HepG2 (cell line): ENCODE data around the gene DHRS12. TPM values are rescaled to one million over a fixed set of nuclear protein-coding genes. Genes with fewer than 3 reads are reported as not detected.

Experiments used
- ATAC-seq: fragments of 200-7000 bp; cut with Tn5 transposase; 3 replicates; pipeline ENCODE4 v1.9.1; 2020; ENCODE audit warnings: mild to moderate bottlenecking, moderate library complexity
- BruUV-seq: library from RNA; stranded (reverse); fragments of 400-500 nt; replicated peaks from 2 replicates; lab custom pipeline; 2021; lab: Mats Ljungman, UMichigan
- CTCF ChIA-PET: fragments of 300-600 bp; formaldehyde crosslinking; extraction: SDS; loops from one replicate; lab custom pipeline; 2021; ENCODE audit warnings: low total read pairs, inconsistent platforms, low intra/inter-chr PET ratio; lab: Yijun Ruan, JAX
- POLR2A ChIA-PET: fragments of 350-600 bp; sonication (Branson Sonifier 250); formaldehyde crosslinking; loops from one replicate; lab custom pipeline; 2020; ENCODE audit warnings: antibody characterized with exemption, inconsistent platforms; lab: Yijun Ruan, JAX
- DNase-seq: peaks from one replicate; pipeline ENCODE4 v3.0.0-alpha.2; 2015; ENCODE audit warnings: low spot score
- FAIRE-seq: peaks from 3 replicates; lab custom pipeline; 2011; peaks lifted over from hg19 to GRCh38; lab: Jason Lieb, UNC
- H2AFZ ChIP-seq: one replicate; pipeline ENCODE4 v1.6.1; 2011; ENCODE audit warnings: low read length, inconsistent platforms
- H3K27ac ChIP-seq: fragments of 300-600 bp; 3 replicates; pipeline ENCODE4 v1.8.0; 2011; ENCODE audit warnings: mixed run types, mild to moderate bottlenecking, mixed read lengths, low read length, inconsistent platforms; ENCODE audit not compliant: insufficient read depth; ENCODE audit errors: extremely low read length
- H3K27me3 ChIP-seq, 2 experiments: fragments of 200-600 bp in 1 of 2; 2 replicates in 1 of 2; 3 replicates in 1 of 2; pipeline versions ENCODE4 v1.6.0 to v1.8.0; 2011; ENCODE audit warnings: low read length in 2 of 2, mild to moderate bottlenecking in 2 of 2, moderate library complexity in 2 of 2, inconsistent platforms in 1 of 2; ENCODE audit not compliant: insufficient read depth in 2 of 2, control insufficient read depth in 1 of 2
- H3K36me3 ChIP-seq, 2 experiments: fragments of 200-600 bp in 1 of 2; replicated peaks in 1 of 2; 2 replicates in 1 of 2; 3 replicates in 1 of 2; pipeline versions ENCODE4 v1.5.1 to v1.8.0; 2011; ENCODE audit warnings: low read length in 2 of 2, inconsistent platforms in 1 of 2; ENCODE audit not compliant: insufficient read depth in 2 of 2, control insufficient read depth in 1 of 2
- H3K4me1 ChIP-seq: 2 replicates; pipeline ENCODE4 v1.5.1; 2012; ENCODE audit warnings: low read length, inconsistent platforms; ENCODE audit not compliant: insufficient read depth
- H3K4me2 ChIP-seq: 2 replicates; pipeline ENCODE4 v1.6.0; 2011; ENCODE audit warnings: low read depth, low read length, inconsistent platforms
- H3K4me3 ChIP-seq, 3 experiments: fragments of 200-600 bp in 1 of 3; sonication (generic), shearing (Covaris generic) in 1 of 3; replicated peaks in 1 of 3; 2 replicates each; pipeline ENCODE4 v1.5.1; 2011 to 2016; ENCODE audit warnings: low read length in 3 of 3, inconsistent platforms in 2 of 3, low read depth in 2 of 3, mild to moderate bottlenecking in 2 of 3, control low read depth in 1 of 3, mixed read lengths in 1 of 3; ENCODE audit not compliant: insufficient read depth in 1 of 3
- H3K79me2 ChIP-seq: one replicate; pipeline ENCODE4 v1.6.1; 2011; ENCODE audit warnings: low read length, inconsistent platforms; ENCODE audit not compliant: insufficient read depth
- H3K9ac ChIP-seq: 2 replicates; pipeline ENCODE4 v1.6.0; 2011; ENCODE audit warnings: mild to moderate bottlenecking, low read depth, low read length, inconsistent platforms; ENCODE audit not compliant: insufficient read depth
- H3K9me3 ChIP-seq: 2 replicates; pipeline ENCODE4 v1.5.1; 2012; ENCODE audit warnings: mild to moderate bottlenecking, low read length
- H4K20me1 ChIP-seq: 2 replicates; pipeline ENCODE4 v1.6.0; 2011; ENCODE audit warnings: inconsistent platforms, mild to moderate bottlenecking, low read length, moderate library complexity; ENCODE audit not compliant: insufficient read depth
- BRCA1 ChIP-seq: sonication (generic); formaldehyde crosslinking; IDR thresholded peaks from 2 replicates; pipeline ENCODE4 v1.4.0; 2020; ENCODE audit warnings: missing genetic modification reagents
- CENPT ChIP-seq: sonication (generic); formaldehyde crosslinking; IDR thresholded peaks from 2 replicates; pipeline ENCODE4 v1.8.0; 2022; ENCODE audit warnings: low read depth, mild to moderate bottlenecking, moderate library complexity, missing genetic modification reagents
- MYC ChIP-seq: sonication (generic); formaldehyde crosslinking; IDR thresholded peaks from 2 replicates; pipeline ENCODE4 v1.9.0; 2021; ENCODE audit warnings: missing genetic modification reagents, borderline replicate concordance
- SMYD3 ChIP-seq: sonication (generic); formaldehyde crosslinking; IDR thresholded peaks from 2 replicates; pipeline ENCODE4 v1.8.1; 2023; ENCODE audit warnings: mild to moderate bottlenecking, missing genetic modification reagents
- TEAD3 ChIP-seq: optimal IDR thresholded peaks from 2 replicates; pipeline ENCODE3; 2016; ENCODE audit warnings: borderline replicate concordance
- ZFYVE20 ChIP-seq: sonication (generic); formaldehyde crosslinking; IDR thresholded peaks from 2 replicates; pipeline ENCODE4 v1.8.0; 2023; ENCODE audit warnings: low read depth, mild to moderate bottlenecking, moderate library complexity, missing genetic modification reagents, borderline replicate concordance
- WGBS: methylation state at CpG from one replicate; pipeline ENCODE4 v1.1.6; 2017; ENCODE audit warnings: low lambda C conversion rate; 5-methylcytosine and 5-hydroxymethylcytosine counted together
- in situ Hi-C: cut with HindIII; loops from 2 replicates; pipeline ENCODE4 v1.10.0; 2017; ENCODE audit warnings: low pct_unique_long_range_greater_than_20kb; ENCODE audit not compliant: extremely low pct_ligation_motif_present
- intact Hi-C: fragments of 100-400 bp; cut with micrococcal nuclease; formaldehyde crosslinking; loops from one replicate; pipeline ENCODE4 v1.10.0; 2022; ENCODE audit not compliant: unreplicated experiment
- polyA plus RNA-seq, 8 experiments: library from polyadenylated mRNA; depleted of rRNA in 3 of 8; stranded (reverse) in 7 of 8; unstranded in 1 of 8; fragments of >200 nt; fragmentation: Illumina TruSeq in 4 of 8; extraction: Trizol in 4 of 8; gene quantifications; 2 replicates each; pipeline versions ENCODE4 v1.2.1 to v1.2.3, GENCODE V29; 2011 to 2016; ENCODE audit warnings: low read depth in 4 of 8, missing spikeins in 1 of 8, mixed read lengths in 1 of 8; ENCODE audit not compliant: insufficient read depth in 1 of 8
- total RNA-seq, 5 experiments: library from RNA; depleted of rRNA; stranded (reverse); fragments of >200 nt; fragmentation: Illumina TruSeq; extraction: Trizol; gene quantifications; 2 replicates each; pipeline ENCODE4 v1.2.3, GENCODE V29; 2016; ENCODE audit warnings: low read depth in 1 of 5
- TF ChIP-seq, protein P1 (sequence below): sonication (generic); formaldehyde crosslinking; conservative IDR thresholded peaks from 2 replicates; pipeline ENCODE4 v1.8.1; 2023; ENCODE audit warnings: missing genetic modification reagents
- TF ChIP-seq, protein P2 (sequence below): sonication (generic); formaldehyde crosslinking; conservative IDR thresholded peaks from 2 replicates; pipeline ENCODE4 v1.4.0; 2020; ENCODE audit warnings: missing genetic modification reagents
- TF ChIP-seq, protein P3 (sequence below): sonication (generic); formaldehyde crosslinking; conservative IDR thresholded peaks from 2 replicates; pipeline ENCODE4 v1.4.0; 2020; ENCODE audit warnings: missing genetic modification reagents

Gene DHRS12
- total and polyA plus RNA-seq, 2 of the 13 experiments (the other 11 are each of a cell fraction or from before 2014, with no cell fraction given): 7.2 to 8.4 TPM

DNA sequence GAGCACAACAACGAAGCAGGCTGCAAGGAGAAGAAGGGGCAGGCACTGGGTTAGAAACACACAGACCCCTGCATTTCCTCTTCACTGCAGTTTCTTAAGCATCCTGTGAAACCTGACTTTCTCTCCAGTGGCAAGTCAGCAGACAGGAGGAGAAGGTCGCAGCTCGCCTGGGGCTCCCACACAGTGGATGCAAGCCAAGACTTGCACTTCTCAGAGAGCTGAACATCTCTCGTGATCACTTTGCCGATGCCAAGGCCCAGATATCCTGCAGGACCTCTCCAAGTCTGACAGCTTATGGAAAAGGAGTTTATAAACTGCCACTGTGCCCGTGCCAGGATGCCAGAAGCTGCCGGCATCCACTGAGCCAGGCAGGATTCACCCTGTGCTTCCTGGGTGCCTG lies 22.6 kb upstream of the DHRS12 start:
- no peak for FAIRE-seq
- no peak overlapping the region for H3K4me3 ChIP-seq
- POLR2A ChIA-PET: no interaction called here
- 92% methylated on average over 5 of the region's 7 CpGs for WGBS
- H3K9ac ChIP-seq: no peak overlapping the region
- intact Hi-C loops: no loop called here
- no peaks in the 10 kb centered on the region for H3K79me2 ChIP-seq
- no peaks in the 10 kb centered on the region for H4K20me1 ChIP-seq
- no peak for TF ChIP-seq BRCA1
- no peak for TF ChIP-seq CENPT (CRISPR knock-in tag)
- TF ChIP-seq MYC (CRISPR knock-in tag): no peak
- TF ChIP-seq, protein P1, sequence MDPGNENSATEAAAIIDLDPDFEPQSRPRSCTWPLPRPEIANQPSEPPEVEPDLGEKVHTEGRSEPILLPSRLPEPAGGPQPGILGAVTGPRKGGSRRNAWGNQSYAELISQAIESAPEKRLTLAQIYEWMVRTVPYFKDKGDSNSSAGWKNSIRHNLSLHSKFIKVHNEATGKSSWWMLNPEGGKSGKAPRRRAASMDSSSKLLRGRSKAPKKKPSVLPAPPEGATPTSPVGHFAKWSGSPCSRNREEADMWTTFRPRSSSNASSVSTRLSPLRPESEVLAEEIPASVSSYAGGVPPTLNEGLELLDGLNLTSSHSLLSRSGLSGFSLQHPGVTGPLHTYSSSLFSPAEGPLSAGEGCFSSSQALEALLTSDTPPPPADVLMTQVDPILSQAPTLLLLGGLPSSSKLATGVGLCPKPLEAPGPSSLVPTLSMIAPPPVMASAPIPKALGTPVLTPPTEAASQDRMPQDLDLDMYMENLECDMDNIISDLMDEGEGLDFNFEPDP: no peak
- TF ChIP-seq SMYD3 (CRISPR knock-in tag): no peak
- TF ChIP-seq TEAD3 (CRISPR knock-in tag): no peak
- TF ChIP-seq, protein P2, sequence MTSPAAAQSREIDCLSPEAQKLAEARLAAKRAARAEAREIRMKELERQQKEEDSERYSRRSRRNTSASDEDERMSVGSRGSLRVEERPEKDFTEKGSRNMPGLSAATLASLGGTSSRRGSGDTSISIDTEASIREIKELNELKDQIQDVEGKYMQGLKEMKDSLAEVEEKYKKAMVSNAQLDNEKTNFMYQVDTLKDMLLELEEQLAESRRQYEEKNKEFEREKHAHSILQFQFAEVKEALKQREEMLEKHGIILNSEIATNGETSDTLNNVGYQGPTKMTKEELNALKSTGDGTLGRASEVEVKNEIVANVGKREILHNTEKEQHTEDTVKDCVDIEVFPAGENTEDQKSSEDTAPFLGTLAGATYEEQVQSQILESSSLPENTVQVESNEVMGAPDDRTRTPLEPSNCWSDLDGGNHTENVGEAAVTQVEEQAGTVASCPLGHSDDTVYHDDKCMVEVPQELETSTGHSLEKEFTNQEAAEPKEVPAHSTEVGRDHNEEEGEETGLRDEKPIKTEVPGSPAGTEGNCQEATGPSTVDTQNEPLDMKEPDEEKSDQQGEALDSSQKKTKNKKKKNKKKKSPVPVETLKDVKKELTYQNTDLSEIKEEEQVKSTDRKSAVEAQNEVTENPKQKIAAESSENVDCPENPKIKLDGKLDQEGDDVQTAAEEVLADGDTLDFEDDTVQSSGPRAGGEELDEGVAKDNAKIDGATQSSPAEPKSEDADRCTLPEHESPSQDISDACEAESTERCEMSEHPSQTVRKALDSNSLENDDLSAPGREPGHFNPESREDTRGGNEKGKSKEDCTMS (CRISPR knock-in tag): no peak
- TF ChIP-seq ZFYVE20 (CRISPR knock-in tag): no peak
- TF ChIP-seq, protein P3, sequence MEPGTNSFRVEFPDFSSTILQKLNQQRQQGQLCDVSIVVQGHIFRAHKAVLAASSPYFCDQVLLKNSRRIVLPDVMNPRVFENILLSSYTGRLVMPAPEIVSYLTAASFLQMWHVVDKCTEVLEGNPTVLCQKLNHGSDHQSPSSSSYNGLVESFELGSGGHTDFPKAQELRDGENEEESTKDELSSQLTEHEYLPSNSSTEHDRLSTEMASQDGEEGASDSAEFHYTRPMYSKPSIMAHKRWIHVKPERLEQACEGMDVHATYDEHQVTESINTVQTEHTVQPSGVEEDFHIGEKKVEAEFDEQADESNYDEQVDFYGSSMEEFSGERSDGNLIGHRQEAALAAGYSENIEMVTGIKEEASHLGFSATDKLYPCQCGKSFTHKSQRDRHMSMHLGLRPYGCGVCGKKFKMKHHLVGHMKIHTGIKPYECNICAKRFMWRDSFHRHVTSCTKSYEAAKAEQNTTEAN (CRISPR knock-in tag): no peak
- CTCF ChIA-PET: no interaction called here
- no peak overlapping the region for H3K27ac ChIP-seq
- ATAC-seq: no peak
- no peaks in the 10 kb centered on the region for H3K4me1 ChIP-seq
- no peak for DNase-seq
- no peak overlapping the region for H2AFZ ChIP-seq
- in situ Hi-C loops: no loop called here
- no peaks in the 10 kb centered on the region for H3K9me3 ChIP-seq
- no TSS peak for BruUV-seq
- H3K27me3 ChIP-seq: no peaks in the 10 kb centered on the region
- no peak overlapping the region for H3K4me2 ChIP-seq
- H3K36me3 ChIP-seq: no peaks in the 10 kb centered on the region
